Hindlimb muscle (tissue), 1 donor: ENCODE data around the gene GPR84. TPM values are rescaled to one million over a fixed set of nuclear protein-coding genes. Genes with fewer than 3 reads are reported as not detected.
A peak's percentile ranks its signal among the peaks of the same experiment; 100 is the strongest.

Source experiments
- DNase-seq: peaks from one replicate; pipeline ENCODE4 v3.0.0-alpha.2; 2013
- polyA plus RNA-seq: library from polyadenylated mRNA; unstranded; fragments of 120-200 nt; gene quantifications from one replicate; pipeline ENCODE4 v1.2.1, GENCODE V29; 2013; ENCODE audit not compliant: insufficient read length

GPR84 gene
- polyA plus RNA-seq, 1 donor, result 0.17 TPM

- no peak for DNase-seq
Measured at GRCh38 chr12:54390668-54391551, 26.6 kb upstream of the GPR84 start.

- DNase-seq, result no peak
Measured at GRCh38 chr12:54390176-54390667, 25.9 kb upstream of the GPR84 start.

GRCh38 chr12:54389607-54390175 is 25.4 kb upstream of the GPR84 start:
- no peak for DNase-seq

DNA sequence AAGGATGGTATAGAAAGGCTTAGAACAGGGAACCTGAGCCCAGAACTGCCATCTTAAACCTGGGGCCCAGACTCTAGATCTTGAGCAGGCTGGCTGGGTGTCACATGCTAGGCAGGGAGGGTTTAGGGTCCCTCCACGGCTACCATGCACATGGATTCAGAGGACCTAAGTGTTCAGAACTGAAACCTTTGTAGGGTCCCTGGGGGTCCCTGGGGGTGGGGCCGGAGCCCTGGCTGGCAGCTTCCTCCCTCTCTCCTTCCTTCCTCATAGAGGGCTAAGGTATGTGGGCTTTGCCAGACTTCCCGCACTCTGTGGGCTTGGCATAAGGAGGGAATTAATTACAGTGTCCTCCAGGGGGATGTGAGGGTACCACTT is 24.8 kb upstream of the GPR84 start:
- no peak for DNase-seq

GRCh38 chr12:54388237-54389133 is 24.2 kb upstream of the GPR84 start:
- no peak for DNase-seq

- DNase-seq, result no peak
Measured at GRCh38 chr12:54387114-54387467, 22.8 kb upstream of the GPR84 start.

- DNase-seq, result no peak
Measured at GRCh38 chr12:54386403-54387113, 22.3 kb upstream of the GPR84 start.

- DNase-seq, result no peak
Measured at GRCh38 chr12:54385251-54385914, 21.1 kb upstream of the GPR84 start.

DNA sequence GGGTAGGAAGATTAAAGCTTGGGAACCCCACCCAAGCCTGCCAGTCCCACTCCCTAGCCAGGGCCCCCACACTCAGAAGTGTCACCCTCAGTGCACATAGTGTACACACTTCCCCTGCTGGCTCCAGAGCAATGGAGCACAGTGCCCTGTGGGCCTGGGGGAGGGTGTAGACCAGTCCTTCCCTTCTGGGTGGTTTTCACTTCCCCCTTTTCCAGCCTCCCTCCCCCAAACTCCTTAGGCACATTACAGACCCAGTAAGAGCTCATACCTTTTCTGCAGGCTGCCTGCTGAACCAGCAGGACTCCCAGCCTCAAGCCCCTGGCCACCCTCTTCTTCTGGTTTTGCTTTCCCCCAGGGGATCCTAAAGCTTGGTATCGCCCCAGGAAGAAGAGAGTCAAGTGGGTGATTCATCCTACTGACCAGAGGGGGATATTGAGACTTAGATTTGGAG is 20.3 kb upstream of the GPR84 start, which contains the start of gene ZNF385A:
Gene ZNF385A (minus strand): TSS at position 143 of the 451 bp plus-strand sequence. CDS start 219 bp downstream, outside the sequence.
- DNase-seq, result no peak

- no peak for DNase-seq
Measured at GRCh38 chr12:54383041-54383609, 18.8 kb upstream of the GPR84 start.

DNA sequence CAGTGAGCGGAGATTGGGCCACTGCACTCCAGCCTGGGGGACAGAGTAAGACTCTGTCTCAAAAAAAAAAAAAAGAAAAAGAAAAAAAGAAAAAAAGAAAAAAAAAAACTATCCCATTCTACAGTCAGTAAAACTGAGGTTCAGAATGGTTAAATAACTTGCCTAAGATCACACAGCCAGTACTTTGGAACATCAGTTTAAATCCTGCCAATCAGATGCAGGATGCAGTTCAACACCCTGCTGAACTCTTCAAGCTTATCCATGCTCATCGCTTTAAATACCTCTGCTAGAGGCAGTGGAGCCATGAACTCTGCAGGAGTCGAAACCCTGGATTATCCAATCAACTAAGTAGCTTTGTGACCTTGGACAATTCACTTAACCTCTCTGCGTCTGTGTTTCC is 16.9 kb upstream of the GPR84 start:
- DNase-seq, result no peak

GRCh38 chr12:54379398-54380201 is 15.3 kb upstream of the GPR84 start:
- peak; percentile 90 for DNase-seq

DNA sequence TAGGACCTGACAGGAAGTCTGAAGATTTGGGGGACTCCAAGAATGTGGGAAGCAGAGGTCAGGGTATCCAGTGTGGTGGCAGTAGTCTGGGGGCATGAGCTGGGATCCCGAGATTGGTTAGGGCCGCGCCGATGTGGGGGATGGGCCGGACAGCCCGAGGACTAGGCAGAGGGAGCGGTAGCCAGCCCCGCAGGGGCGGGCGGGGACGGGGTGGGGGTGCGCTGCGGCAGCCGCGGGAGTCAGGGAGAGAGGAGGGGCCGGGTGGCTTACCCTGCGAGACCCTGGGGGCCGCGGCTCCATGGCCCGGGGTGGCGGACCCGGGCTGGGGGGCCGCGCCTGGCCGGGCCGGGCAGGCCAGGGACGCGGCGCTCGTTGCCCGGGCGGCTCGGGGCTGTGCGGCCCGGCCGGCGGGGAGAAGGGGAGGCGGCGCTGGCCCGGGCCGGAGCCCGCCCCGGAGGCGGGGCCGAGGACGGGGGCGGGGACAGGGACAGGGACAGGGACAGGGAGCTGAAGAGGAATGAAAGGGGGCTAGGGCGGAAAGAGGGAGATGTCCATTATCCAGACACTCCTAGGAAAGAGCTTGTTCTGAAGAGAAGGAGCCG is 14.6 kb upstream of the GPR84 start:
- peak; percentile 78 for DNase-seq

GRCh38 chr12:54377797-54378515 is 13.7 kb upstream of the GPR84 start:
- no peak for DNase-seq

- no peak for DNase-seq
Measured at GRCh38 chr12:54377007-54377406, 12.7 kb upstream of the GPR84 start.

GRCh38 chr12:54376596-54376995 is 12.3 kb upstream of the GPR84 start:
- no peak for DNase-seq

DNA sequence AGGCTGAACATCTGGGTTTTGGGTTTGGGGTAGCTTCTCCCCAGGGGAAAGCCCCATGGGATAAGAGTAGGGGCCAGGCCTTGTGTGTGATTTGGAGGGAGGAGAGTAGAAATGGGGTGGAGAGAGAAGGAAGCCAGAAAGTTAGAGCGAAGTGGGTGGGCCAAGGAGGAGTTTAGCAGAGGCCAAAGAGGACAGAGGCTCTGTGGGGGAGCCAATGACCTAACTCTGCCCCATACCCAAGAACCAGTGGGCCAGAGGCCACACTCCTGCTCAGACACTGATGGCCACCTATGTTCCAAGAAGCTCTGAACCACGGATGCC is 10.9 kb upstream of the GPR84 start:
- no peak for DNase-seq

DNA sequence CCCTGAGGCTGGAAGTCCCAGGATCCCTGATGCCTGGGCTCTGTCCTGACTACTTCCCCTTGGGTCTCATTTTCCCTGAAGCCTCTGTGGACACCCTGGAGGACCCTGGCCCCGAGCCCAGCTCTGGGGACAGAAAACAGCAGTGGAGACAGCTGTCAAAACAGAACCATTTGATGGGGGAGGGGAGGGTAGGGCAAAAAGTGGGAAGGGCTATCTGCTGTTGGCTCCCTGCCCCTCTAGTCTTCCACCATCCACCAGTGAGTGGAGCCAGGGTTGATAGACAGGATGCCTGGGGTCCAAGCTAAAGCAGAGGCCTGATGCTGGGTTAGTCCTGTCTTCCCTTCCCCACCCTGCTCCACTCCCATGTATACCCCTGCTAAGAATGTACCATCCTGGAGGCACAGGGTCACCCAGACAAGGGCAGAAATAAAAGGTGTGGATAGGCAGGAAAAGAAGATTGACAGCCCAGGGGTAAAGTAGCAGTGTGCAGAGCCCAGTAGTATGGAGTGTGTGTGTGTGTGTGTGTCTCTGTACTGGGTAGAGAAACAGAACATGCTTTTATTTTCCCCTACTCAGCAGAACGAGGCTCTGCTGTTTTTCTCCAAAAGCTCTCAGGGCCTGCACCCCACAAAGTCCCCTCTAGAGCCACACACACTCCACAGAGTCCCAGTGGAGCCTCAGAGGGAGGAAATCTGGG is 10.4 kb upstream of the GPR84 start:
- DNase-seq, result no peak
